ENCODE results near the gene TUBB6. TPM values are rescaled to one million over a fixed set of nuclear protein-coding genes. Genes with fewer than 3 reads are reported as not detected.

Gene TUBB6
- total RNA-seq, 1 experiment from 2014 or later, result 42.2 TPM

- Histone ChIP-seq H3K4me2 (peak overlapping the region; percentile 62; the same call in 1 of the 2 replicates), H3K9me3 (ENCODE audit: insufficient read depth, low read depth) (no peaks in the 10 kb centered on the region), H3K4me1 (replicated peaks; ENCODE audit: insufficient read depth) (peaks cover 32% of the 10 kb centered on the region), H3K27ac (no peak overlapping the region), H3K9me2 (ENCODE audit: insufficient read depth) (no peaks in the 10 kb centered on the region), H3K4me3 (no peak overlapping the region), H2AFZ (no peak overlapping the region), H3K79me2 (ENCODE audit: low read depth) (no peaks in the 10 kb centered on the region), H3K27me3 (ENCODE audit: insufficient read depth, low read depth) (no peaks in the 10 kb centered on the region), H3F3A (ENCODE audit: insufficient read depth, low read depth) (peaks cover 36% of the 10 kb centered on the region), H4K20me1 (ENCODE audit: insufficient read depth) (peaks cover 58% of the 10 kb centered on the region), H3K36me3 (ENCODE audit: low read depth) (peaks cover 17% of the 10 kb centered on the region)
- no peak for DNase-seq
- TF ChIP-seq CTCF (conservative IDR thresholded peaks at IDR 0.05) (no peak), EZH2 (IDR thresholded peaks at IDR 0.05; ENCODE audit: low read depth) (no peak)
- intact Hi-C loops (cut with micrococcal nuclease; ENCODE audit: unreplicated experiment), result no loop called here
- ChIA-PET CTCF (no interaction called here), POLR2A (ENCODE audit: unreplicated experiment) (no interaction called here)
- BruUV-seq (replicated peaks), result no TSS peak
These were observed 27.5 kb downstream of the TUBB6 start for GRCh38 chr18:12335503-12335902.

- Histone ChIP-seq H3K4me3 (no peak overlapping the region; the same call in 1 of the 2 replicates), H3K79me2 (ENCODE audit: low read depth) (no peaks in the 10 kb centered on the region), H3K27ac (peak overlapping the region; percentile 48), H3K4me2 (peak overlapping the region; percentile 62), H3K27me3 (ENCODE audit: insufficient read depth, low read depth) (no peaks in the 10 kb centered on the region), H3K36me3 (ENCODE audit: low read depth) (peaks cover 17% of the 10 kb centered on the region), H3K9me2 (ENCODE audit: insufficient read depth) (no peaks in the 10 kb centered on the region), H3K4me1 (replicated peaks; ENCODE audit: insufficient read depth) (peaks cover 32% of the 10 kb centered on the region), H3K9me3 (ENCODE audit: insufficient read depth, low read depth) (no peaks in the 10 kb centered on the region), H2AFZ (no peak overlapping the region), H3F3A (ENCODE audit: insufficient read depth, low read depth) (peaks cover 36% of the 10 kb centered on the region), H4K20me1 (ENCODE audit: insufficient read depth) (peaks cover 54% of the 10 kb centered on the region)
- CTCF ChIA-PET, result interaction anchor here (0.6 to 1.0 kb wide), 3 partner anchors 8 to 54 kb away, joined by 3 to 6 read pairs (median 3); no protein-coding TSS in a partner anchor
- peak; percentile 76 to 78 for DNase-seq
- POLR2A ChIA-PET (ENCODE audit: unreplicated experiment), result interaction anchor here (0.6 to 0.8 kb wide), 3 partner anchors 22 to 49 kb away, joined by 3 to 7 read pairs (median 4); no protein-coding TSS in a partner anchor
- intact Hi-C loops (cut with micrococcal nuclease; ENCODE audit: unreplicated experiment), result loop anchor here (2.0 kb wide), 2 partner anchors 47 to 243 kb away; partner anchors contain the start of gene ANKRD62
- TF ChIP-seq CTCF (conservative IDR thresholded peaks at IDR 0.05), result no peak
- no peak for TF ChIP-seq EZH2 (IDR thresholded peaks at IDR 0.05; ENCODE audit: low read depth)
- BruUV-seq (replicated peaks), result no TSS peak
These were observed 28.2 kb downstream of the TUBB6 start for GRCh38 chr18:12336171-12336613.

GRCh38 chr18:12336887-12337286 lies 28.8 kb downstream of the TUBB6 start:
- no peaks in the 10 kb centered on the region for H3K9me3 ChIP-seq (ENCODE audit: insufficient read depth, low read depth)
- CTCF ChIA-PET, result interaction anchor here (1.0 kb wide), 2 partner anchors 9 to 55 kb away, joined by 3 read pairs; no protein-coding TSS in a partner anchor
- H3K36me3 ChIP-seq (ENCODE audit: low read depth), result peaks cover 17% of the 10 kb centered on the region
- no peaks in the 10 kb centered on the region for H3K9me2 ChIP-seq (ENCODE audit: insufficient read depth)
- peaks cover 36% of the 10 kb centered on the region for H3F3A ChIP-seq (ENCODE audit: insufficient read depth, low read depth)
- no peaks in the 10 kb centered on the region for H3K27me3 ChIP-seq (ENCODE audit: insufficient read depth, low read depth)
- H2AFZ ChIP-seq, result no peak overlapping the region
- peak; percentile 74 to 91 for DNase-seq
- peaks cover 32% of the 10 kb centered on the region for H3K4me1 ChIP-seq (replicated peaks; ENCODE audit: insufficient read depth)
- peak overlapping the region; percentile 62 for H3K4me2 ChIP-seq
- intact Hi-C loops (cut with micrococcal nuclease; ENCODE audit: unreplicated experiment), result loop anchor here (1.0 to 2.0 kb wide), 3 partner anchors 40 to 244 kb away; partner anchors contain the start of genes AFG3L2 and ANKRD62
- H4K20me1 ChIP-seq (ENCODE audit: insufficient read depth), result peaks cover 52% of the 10 kb centered on the region
- BruUV-seq (replicated peaks), result no TSS peak
- no peaks in the 10 kb centered on the region for H3K79me2 ChIP-seq (ENCODE audit: low read depth)
- peak overlapping the region; percentile 48 for H3K27ac ChIP-seq
- POLR2A ChIA-PET (ENCODE audit: unreplicated experiment), result interaction anchor here (0.6 kb wide), 1 partner anchor 69 kb away, joined by 3 read pairs; no protein-coding TSS in a partner anchor
- no peak for TF ChIP-seq CTCF (conservative IDR thresholded peaks at IDR 0.05)
- no peak for TF ChIP-seq EZH2 (IDR thresholded peaks at IDR 0.05; ENCODE audit: low read depth)
- H3K4me3 ChIP-seq, result no peak overlapping the region; the same call in 1 of the 2 replicates
